Metanephros (tissue), 2 donors: ENCODE measurements around the gene GPC5. TPM values are rescaled to one million over a fixed set of nuclear protein-coding genes. Genes with fewer than 3 reads are reported as not detected.

ENCODE experiments used
- small RNA-seq: library from RNA; depleted of rRNA; stranded (forward); fragments of <200 nt; gene quantifications from one replicate; pipeline ENCODE3, GENCODE V24; 2014; ENCODE audit warnings: low replicate concordance
- total RNA-seq: library from RNA; depleted of rRNA; stranded (reverse); fragments of >200 nt; gene quantifications from one replicate; pipeline ENCODE4 v1.2.3, GENCODE V29; 2014

GPC5 gene
- 3.6 TPM for total RNA-seq

GRCh38 chr13:91398413-91399188 is at the start of gene GPC5:
Gene GPC5, plus strand, starts transcription at chr13:91398621.

Small RNA genes within 50 kb of the gene (small RNA-seq; reads per million reads assigned to genes)
- not detected for gene AL356737.1
- not detected for gene FABP5P4
- 0.07 reads per million for gene MIR548AS
- not detected for gene RNU4ATAC3P

Other genes with a start within 250 kb of the GPC5 start
- gene MIR17HG, start 50.9 kb upstream of the GPC5 start, total RNA-seq: 7.2 TPM